ENCODE data around the gene SIL1. TPM values are rescaled to one million over a fixed set of nuclear protein-coding genes. Genes with fewer than 3 reads are reported as not detected.
A peak's percentile ranks its signal among the peaks of the same experiment; 100 is the strongest.

Gene SIL1
- total and polyA plus RNA-seq, 2 donors from 2014 or later, result 48.6 to 91.7 TPM

DNA sequence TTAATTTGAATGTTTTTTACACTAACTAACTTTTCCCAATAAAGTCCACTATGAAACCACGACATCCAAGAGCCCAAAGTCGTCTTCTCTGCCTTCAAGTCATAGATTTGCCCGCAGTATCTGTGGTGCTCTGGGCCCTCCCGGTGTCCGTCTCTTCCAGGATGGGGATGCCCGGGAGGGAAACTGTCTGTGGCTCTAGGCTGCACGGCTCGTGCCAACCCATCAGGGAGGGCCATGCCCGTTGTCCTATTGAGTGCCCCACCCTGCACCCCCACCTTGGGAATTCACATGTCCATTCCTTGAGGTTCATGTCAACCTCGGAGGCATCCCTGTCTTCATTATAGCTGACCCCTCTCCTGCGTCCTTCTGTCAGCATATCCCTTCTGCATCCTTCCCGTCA lies 263.2 kb downstream of the SIL1 start:
- Histone ChIP-seq H3K9ac (ENCODE audit: low read length in 3 of 3) (no peak overlapping the region), H3K4me1 (ENCODE audit: control insufficient read depth in 2 of 3, insufficient read depth in 2 of 3, low read depth in 1 of 3, low read length in 3 of 3) (no peaks in the 10 kb centered on the region), H3K36me3 (ENCODE audit: control insufficient read depth in 2 of 3, insufficient read depth in 3 of 3, low read length in 3 of 3) (peaks cover 14 to 37% (median 37%) of the 10 kb centered on the region in 3 donors), H3K4me3 (ENCODE audit: low read length in 3 of 3) (no peak overlapping the region), H3K9me3 (ENCODE audit: control insufficient read depth in 2 of 3, insufficient read depth in 1 of 3, low read length in 3 of 3) (no peaks in the 10 kb centered on the region), H3K27ac (ENCODE audit: low read depth in 2 of 2, low read length in 2 of 2) (no peak overlapping the region), H3K27me3 (ENCODE audit: control insufficient read depth, insufficient read depth, low read length) (no peaks in the 10 kb centered on the region)
- FAIRE-seq (no peak), DNase-seq (peak in 1 of 5 donors; percentile 73)
- TF ChIP-seq, protein P1, sequence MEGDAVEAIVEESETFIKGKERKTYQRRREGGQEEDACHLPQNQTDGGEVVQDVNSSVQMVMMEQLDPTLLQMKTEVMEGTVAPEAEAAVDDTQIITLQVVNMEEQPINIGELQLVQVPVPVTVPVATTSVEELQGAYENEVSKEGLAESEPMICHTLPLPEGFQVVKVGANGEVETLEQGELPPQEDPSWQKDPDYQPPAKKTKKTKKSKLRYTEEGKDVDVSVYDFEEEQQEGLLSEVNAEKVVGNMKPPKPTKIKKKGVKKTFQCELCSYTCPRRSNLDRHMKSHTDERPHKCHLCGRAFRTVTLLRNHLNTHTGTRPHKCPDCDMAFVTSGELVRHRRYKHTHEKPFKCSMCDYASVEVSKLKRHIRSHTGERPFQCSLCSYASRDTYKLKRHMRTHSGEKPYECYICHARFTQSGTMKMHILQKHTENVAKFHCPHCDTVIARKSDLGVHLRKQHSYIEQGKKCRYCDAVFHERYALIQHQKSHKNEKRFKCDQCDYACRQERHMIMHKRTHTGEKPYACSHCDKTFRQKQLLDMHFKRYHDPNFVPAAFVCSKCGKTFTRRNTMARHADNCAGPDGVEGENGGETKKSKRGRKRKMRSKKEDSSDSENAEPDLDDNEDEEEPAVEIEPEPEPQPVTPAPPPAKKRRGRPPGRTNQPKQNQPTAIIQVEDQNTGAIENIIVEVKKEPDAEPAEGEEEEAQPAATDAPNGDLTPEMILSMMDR (IDR thresholded peaks at IDR 0.05; ENCODE audit: borderline replicate concordance, extremely low read depth, insufficient read depth), result no peak
- intact Hi-C loops (cut with DNase I), result no loop called here

DNA sequence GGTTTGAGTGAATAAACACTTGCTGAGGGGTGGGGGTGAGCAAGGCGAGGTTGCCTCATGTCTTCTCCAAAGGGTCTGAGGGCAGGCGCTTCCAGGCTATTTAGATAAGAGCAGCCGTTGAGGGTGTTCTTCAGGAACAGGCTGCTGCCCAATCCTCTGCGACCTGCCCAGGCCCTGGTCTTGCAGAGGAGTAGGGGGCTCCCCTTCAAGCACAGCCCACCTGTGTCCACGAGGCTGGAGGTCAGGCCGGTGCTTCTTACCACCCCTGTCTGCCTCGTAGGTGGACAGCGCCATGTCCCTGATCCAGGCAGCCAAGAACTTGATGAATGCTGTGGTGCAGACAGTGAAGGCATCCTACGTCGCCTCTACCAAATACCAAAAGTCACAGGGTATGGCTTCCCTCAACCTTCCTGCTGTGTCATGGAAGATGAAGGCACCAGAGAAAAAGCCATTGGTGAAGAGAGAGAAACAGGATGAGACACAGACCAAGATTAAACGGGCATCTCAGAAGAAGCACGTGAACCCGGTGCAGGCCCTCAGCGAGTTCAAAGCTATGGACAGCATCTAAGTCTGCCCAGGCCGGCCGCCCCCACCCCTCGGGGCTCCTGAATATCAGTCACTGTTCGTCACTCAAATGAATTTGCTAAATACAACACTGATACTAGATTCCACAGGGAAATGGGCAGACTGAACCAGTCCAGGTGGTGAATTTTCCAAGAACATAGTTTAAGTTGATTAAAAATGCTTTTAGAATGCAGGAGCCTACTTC lies 264.5 kb downstream of the SIL1 start:
- Histone ChIP-seq H3K9me3 (ENCODE audit: control insufficient read depth in 2 of 3, insufficient read depth in 1 of 3, low read length in 3 of 3) (no peaks in the 10 kb centered on the region), H3K27ac (ENCODE audit: low read depth in 2 of 2, low read length in 2 of 2) (no peak overlapping the region), H3K27me3 (ENCODE audit: control insufficient read depth, insufficient read depth, low read length) (no peaks in the 10 kb centered on the region), H3K9ac (ENCODE audit: low read length in 3 of 3) (no peak overlapping the region), H3K4me1 (ENCODE audit: control insufficient read depth in 2 of 3, insufficient read depth in 2 of 3, low read depth in 1 of 3, low read length in 3 of 3) (peaks cover 0 to 11% (median 2%) of the 10 kb centered on the region in 3 donors), H3K4me3 (ENCODE audit: low read length in 3 of 3) (no peak overlapping the region), H3K36me3 (ENCODE audit: control insufficient read depth in 2 of 3, insufficient read depth in 3 of 3, low read length in 3 of 3) (peaks cover 14 to 41% (median 39%) of the 10 kb centered on the region in 3 donors)
- FAIRE-seq, result no peak
- DNase-seq, result no peak
- intact Hi-C loops (cut with DNase I), result no loop called here
- TF ChIP-seq, protein P1 (IDR thresholded peaks at IDR 0.05; ENCODE audit: borderline replicate concordance, extremely low read depth, insufficient read depth), result no peak

DNA sequence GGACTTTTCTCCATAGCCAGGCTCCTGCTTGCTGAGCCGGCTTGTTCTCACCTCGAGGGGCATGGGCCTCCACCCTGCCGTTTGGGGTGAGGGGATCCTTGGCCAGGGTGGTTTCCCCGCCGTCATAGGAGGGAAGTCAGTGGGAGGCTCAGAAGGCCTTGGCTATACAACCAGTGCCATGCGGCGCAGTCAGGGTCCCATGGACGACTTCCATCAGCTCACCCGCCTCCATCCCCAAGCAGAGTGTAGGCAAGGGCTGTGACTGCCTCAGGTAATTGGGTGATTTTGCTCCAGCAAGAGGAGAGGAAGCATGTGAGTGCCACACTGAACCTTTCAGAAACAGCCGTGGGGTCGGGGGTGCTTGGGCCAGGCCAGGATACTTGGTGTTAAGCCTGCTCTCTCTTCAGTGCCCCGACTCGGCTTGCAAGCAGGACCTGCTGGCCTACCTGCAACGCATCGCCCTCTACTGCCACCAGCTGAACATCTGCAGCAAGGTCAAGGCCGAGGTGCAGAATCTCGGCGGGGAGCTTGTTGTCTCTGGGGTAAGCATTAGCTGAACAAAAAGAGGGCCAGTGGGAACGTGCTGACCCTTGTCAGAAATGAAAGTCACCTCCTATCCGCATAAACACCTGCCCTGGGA lies 265.9 kb downstream of the SIL1 start:
- TF ChIP-seq, protein P1 (IDR thresholded peaks at IDR 0.05; ENCODE audit: borderline replicate concordance, extremely low read depth, insufficient read depth), result peak; percentile 9
- intact Hi-C loops (cut with DNase I), result no loop called here
- Histone ChIP-seq H3K27me3 (ENCODE audit: control insufficient read depth, insufficient read depth, low read length) (no peaks in the 10 kb centered on the region), H3K4me3 (ENCODE audit: low read length in 3 of 3) (no peak overlapping the region), H3K36me3 (ENCODE audit: control insufficient read depth in 2 of 3, insufficient read depth in 3 of 3, low read length in 3 of 3) (peaks cover 17 to 45% (median 39%) of the 10 kb centered on the region in 3 donors), H3K27ac (ENCODE audit: low read depth in 2 of 2, low read length in 2 of 2) (no peak overlapping the region), H3K9ac (ENCODE audit: low read length in 3 of 3) (no peak overlapping the region), H3K4me1 (ENCODE audit: control insufficient read depth in 2 of 3, insufficient read depth in 2 of 3, low read depth in 1 of 3, low read length in 3 of 3) (peaks cover 0 to 21% (median 5%) of the 10 kb centered on the region in 3 donors), H3K9me3 (ENCODE audit: control insufficient read depth in 2 of 3, insufficient read depth in 1 of 3, low read length in 3 of 3) (no peaks in the 10 kb centered on the region)
- DNase-seq (peak in 1 of 5 donors; percentile 71), FAIRE-seq (no peak)
